GM23338 (cell line): ENCODE results near the gene ASGR1.

Source experiments
- CREB1 ChIP-seq: fragments of 250-450 bp; sonication (Bioruptor Pico); IDR thresholded peaks from 2 replicates; pipeline ENCODE4 v1.5.0; 2020; ENCODE audit warnings: low read depth, mild to moderate bottlenecking, moderate library complexity
- JUNB ChIP-seq: IDR thresholded peaks from one replicate; pipeline ENCODE4 v1.6.1; 2016; ENCODE audit warnings: antibody characterized with exemption; ENCODE audit not compliant: unreplicated experiment
- TF ChIP-seq, protein P1 (sequence below), 2 experiments: fragments of 200-600 bp in 1 of 2; sonication (generic) in 1 of 2; conservative IDR thresholded peaks; 2 replicates each; pipeline versions ENCODE4 v1.5.1 to v1.6.1; 2016 to 2017; ENCODE audit warnings: antibody characterized with exemption in 2 of 2, low read depth in 2 of 2, mild to moderate bottlenecking in 2 of 2, moderate library complexity in 1 of 2

DNA sequence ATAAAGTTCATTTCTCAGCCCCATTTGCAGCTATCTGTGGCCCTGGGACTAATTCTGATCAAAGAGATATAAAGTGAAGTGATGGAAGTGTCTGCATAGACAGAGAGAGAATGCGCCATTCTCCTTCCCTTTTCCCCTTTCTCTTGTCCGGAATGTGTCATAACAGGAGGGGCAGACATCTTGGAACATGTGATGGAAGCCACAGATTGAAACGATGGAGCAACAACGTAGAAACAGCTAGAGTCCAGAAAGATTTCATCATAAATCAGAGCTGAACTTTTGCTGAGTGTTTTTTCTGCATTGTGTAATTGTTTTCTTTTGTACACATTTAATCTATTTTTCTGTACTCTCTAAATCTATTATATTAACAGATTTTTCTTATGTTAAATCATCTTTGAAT is 11.3 kb downstream of the ASGR1 start:
- no peak for TF ChIP-seq CREB1 (CRISPR knock-in tag)
- TF ChIP-seq, protein P1, sequence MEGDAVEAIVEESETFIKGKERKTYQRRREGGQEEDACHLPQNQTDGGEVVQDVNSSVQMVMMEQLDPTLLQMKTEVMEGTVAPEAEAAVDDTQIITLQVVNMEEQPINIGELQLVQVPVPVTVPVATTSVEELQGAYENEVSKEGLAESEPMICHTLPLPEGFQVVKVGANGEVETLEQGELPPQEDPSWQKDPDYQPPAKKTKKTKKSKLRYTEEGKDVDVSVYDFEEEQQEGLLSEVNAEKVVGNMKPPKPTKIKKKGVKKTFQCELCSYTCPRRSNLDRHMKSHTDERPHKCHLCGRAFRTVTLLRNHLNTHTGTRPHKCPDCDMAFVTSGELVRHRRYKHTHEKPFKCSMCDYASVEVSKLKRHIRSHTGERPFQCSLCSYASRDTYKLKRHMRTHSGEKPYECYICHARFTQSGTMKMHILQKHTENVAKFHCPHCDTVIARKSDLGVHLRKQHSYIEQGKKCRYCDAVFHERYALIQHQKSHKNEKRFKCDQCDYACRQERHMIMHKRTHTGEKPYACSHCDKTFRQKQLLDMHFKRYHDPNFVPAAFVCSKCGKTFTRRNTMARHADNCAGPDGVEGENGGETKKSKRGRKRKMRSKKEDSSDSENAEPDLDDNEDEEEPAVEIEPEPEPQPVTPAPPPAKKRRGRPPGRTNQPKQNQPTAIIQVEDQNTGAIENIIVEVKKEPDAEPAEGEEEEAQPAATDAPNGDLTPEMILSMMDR (conservative IDR thresholded peaks at IDR 0.05; ENCODE audit: low read depth in 2 of 2): no peak
- TF ChIP-seq JUNB: no peak
